Left lung (tissue), 10 donors: ENCODE measurements around the gene AIP. TPM values are rescaled to one million over a fixed set of nuclear protein-coding genes. Genes with fewer than 3 reads are reported as not detected.

Source experiments
- ATAC-seq: fragments of 200-7000 bp; cut with Tn5 transposase; one replicate; pipeline ENCODE4 v1.9.1; 2020; ENCODE audit warnings: moderate library complexity
- DNase-seq, 4 donors: peaks; one replicate each; pipeline ENCODE4 v3.0.0-alpha.2; 2013 to 2020
- H3K27ac ChIP-seq, 2 donors: fragments of 200-600 bp; sonication (generic) in 1 of 2; one replicate each; pipeline versions ENCODE4 v1.5.0 to v1.8.0; 2020 to 2021
- H3K27me3 ChIP-seq, 2 donors: fragments of 200-600 bp; sonication (generic) in 1 of 2; one replicate each; pipeline versions ENCODE4 v1.5.0 to v1.8.0; 2020 to 2021
- H3K36me3 ChIP-seq, 2 donors: fragments of 200-600 bp; sonication (generic) in 1 of 2; one replicate each; pipeline versions ENCODE4 v1.5.0 to v1.8.0; 2020 to 2021
- H3K4me1 ChIP-seq, 2 donors: fragments of 200-600 bp; one replicate each; pipeline ENCODE4 v1.8.0; 2021
- H3K4me3 ChIP-seq, 2 donors: fragments of 200-600 bp; sonication (generic) in 1 of 2; one replicate each; pipeline versions ENCODE4 v1.5.0 to v1.8.0; 2020 to 2021; ENCODE audit warnings: mild to moderate bottlenecking in 1 of 2
- H3K9me3 ChIP-seq, 2 donors: fragments of 200-600 bp; sonication (generic) in 1 of 2; one replicate each; pipeline versions ENCODE4 v1.5.0 to v1.8.0; 2020 to 2021
- CTCF ChIP-seq, 2 donors: fragments of 200-600 bp; sonication (generic) in 1 of 2; IDR thresholded peaks; one replicate each; pipeline versions ENCODE4 v1.5.0 to v1.8.0; 2021; ENCODE audit warnings: antibody characterized with exemption in 2 of 2
- intact Hi-C, 2 donors: fragments of 100-400 bp; cut with DNase I; formaldehyde crosslinking; loops; one replicate each; pipeline versions ENCODE4 v1.11.2 to v1.14.2; 2022
- polyA plus RNA-seq, 6 donors: library from polyadenylated mRNA; unstranded; fragments of 120-200 nt; gene quantifications; one replicate each; pipeline ENCODE4 v1.2.1, GENCODE V29; 2013; ENCODE audit not compliant: insufficient read length in 6 of 6
- total RNA-seq, 2 donors: library from RNA; stranded (reverse); fragmentation: NEBNext Ultra II Directional; extraction: Animal tissue kit (Norgen Biotek cat#: 25700); gene quantifications; one replicate each; pipeline ENCODE4 v1.2.1, GENCODE V29; 2021
- donor health status: DM: no; HTN: yes; CAD: no.
- donor health status: DM: no; HTN: no; CAD: no.

The AIP gene
- total and polyA plus RNA-seq, 8 donors: 55.7 to 68.2 (median 61.0) TPM

GRCh38 chr11:67435031-67435726 is 47.6 kb upstream of the AIP start:
- Histone ChIP-seq H3K9me3 (no peaks in the 10 kb centered on the region), H3K4me3 (peak overlapping the region in 1 of 2 donors; percentile 34), H3K27ac (no peak overlapping the region), H3K4me1 (peaks cover 0 to 44% of the 10 kb centered on the region in 2 donors), H3K27me3 (no peaks in the 10 kb centered on the region), H3K36me3 (peaks cover 0 to 95% of the 10 kb centered on the region in 2 donors)
- DNase-seq: peak in 1 of 4 donors; percentile 80
- ATAC-seq: no peak
- intact Hi-C loops: no loop called here
- TF ChIP-seq CTCF (IDR thresholded peaks at IDR 0.05): no peak

- DNase-seq (peak in 1 of 4 donors; percentile 75), ATAC-seq (no peak)
- Histone ChIP-seq H3K4me3 (peak overlapping the region in 1 of 2 donors; percentile 34), H3K27me3 (no peaks in the 10 kb centered on the region), H3K9me3 (no peaks in the 10 kb centered on the region), H3K36me3 (peaks cover 0 to 95% of the 10 kb centered on the region in 2 donors), H3K27ac (no peak overlapping the region), H3K4me1 (peaks cover 0 to 51% of the 10 kb centered on the region in 2 donors)
- no peak for TF ChIP-seq CTCF (IDR thresholded peaks at IDR 0.05)
- intact Hi-C loops: no loop called here
These were observed 46.9 kb upstream of the AIP start for GRCh38 chr11:67435727-67436458.

- Histone ChIP-seq H3K4me1 (peaks cover 0 to 58% of the 10 kb centered on the region in 2 donors), H3K27ac (peak overlapping the region in 1 of 2 donors; percentile 45), H3K27me3 (no peaks in the 10 kb centered on the region), H3K4me3 (peak overlapping the region in 1 of 2 donors; percentile 34), H3K9me3 (no peaks in the 10 kb centered on the region), H3K36me3 (peaks cover 0 to 95% of the 10 kb centered on the region in 2 donors)
- intact Hi-C loops: no loop called here
- no peak for TF ChIP-seq CTCF (IDR thresholded peaks at IDR 0.05)
- ATAC-seq (no peak), DNase-seq (peak in 1 of 4 donors; percentile 72)
These were observed 46.3 kb upstream of the AIP start for GRCh38 chr11:67436459-67437081.

GRCh38 chr11:67437082-67437808 is 45.6 kb upstream of the AIP start, which contains the start of gene PTPRCAP:
PTPRCAP (minus strand) TSS chr11:67437682; CDS start chr11:67437619, 63 bp downstream.
- no peak for TF ChIP-seq CTCF (IDR thresholded peaks at IDR 0.05)
- peak in 1 of 4 donors; percentile 72 for DNase-seq
- peak; percentile 7 for ATAC-seq
- Histone ChIP-seq H3K27me3 (no peaks in the 10 kb centered on the region), H3K36me3 (peaks cover 0 to 95% of the 10 kb centered on the region in 2 donors), H3K9me3 (no peaks in the 10 kb centered on the region), H3K4me3 (peak within 1 kb of the TSS in 1 of 2 donors; percentile 34), H3K27ac (peak within 1 kb of the TSS in 1 of 2 donors; percentile 45), H3K4me1 (peaks cover under 1 to 64% of the 10 kb centered on the region in 2 donors)
- intact Hi-C loops: no loop called here
